ENCODE results near the gene C20orf202.

DNA sequence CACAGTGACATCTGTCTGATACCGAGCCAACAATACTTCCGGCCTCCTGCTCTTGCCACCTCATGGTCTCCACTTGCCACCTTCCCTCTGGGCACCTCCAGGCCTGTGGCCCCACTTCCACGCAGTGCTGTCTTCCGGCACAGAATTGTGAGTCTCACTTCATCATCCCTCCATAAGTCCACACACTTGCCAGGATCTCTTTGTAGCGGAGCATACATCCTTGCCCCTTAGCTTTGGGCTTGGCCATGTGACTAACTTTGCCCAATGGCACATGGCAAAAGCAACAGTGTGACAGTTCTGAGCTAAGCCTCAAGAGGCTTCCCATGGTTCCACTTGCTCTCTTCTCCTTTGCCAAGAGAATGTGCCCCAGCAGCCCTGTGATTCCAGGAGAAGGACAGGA lies 4.5 kb upstream of the C20orf202 start:
- TF ChIP-seq SIN3A (IDR thresholded peaks at IDR 0.05; ENCODE audit: borderline replicate concordance, insufficient read depth, low read length) (no peak), TAF1 (IDR thresholded peaks at IDR 0.05; ENCODE audit: borderline replicate concordance, insufficient read depth, low read length) (no peak), FOXP2 (optimal IDR thresholded peaks at IDR 0.05; ENCODE audit: borderline replicate concordance, extremely low read depth, extremely low read length, insufficient read depth) (no peak)

All from PFSK-1 (cell line).